ENCODE results near the gene NAT14. TPM values are rescaled to one million over a fixed set of nuclear protein-coding genes. Genes with fewer than 3 reads are reported as not detected.

The NAT14 gene
- total RNA-seq, 2 donors from 2014 or later = 7.1 to 12.3 TPM

GRCh38 chr19:55483706-55484592 lies 1.0 kb upstream of the NAT14 start:
- Mint-ChIP-seq H3K27ac (no peak overlapping the region), H3K27me3 (no peaks in the 10 kb centered on the region), H3K4me3 (peak overlapping the region; percentile 70), H3K4me1 (peaks cover 16% of the 10 kb centered on the region), H3K36me3 (ENCODE audit: low read depth) (peaks cover 12% of the 10 kb centered on the region), H3K9me3 (no peaks in the 10 kb centered on the region)
- no peak for ATAC-seq (replicated peaks)

- Mint-ChIP-seq H3K4me3 (peak overlapping the region; percentile 70), H3K27ac (peak overlapping the region; percentile 75), H3K36me3 (ENCODE audit: low read depth) (no peaks in the 10 kb centered on the region), H3K4me1 (peaks cover 5% of the 10 kb centered on the region), H3K9me3 (no peaks in the 10 kb centered on the region), H3K27me3 (no peaks in the 10 kb centered on the region)
- no peak for ATAC-seq (replicated peaks)
Measured at GRCh38 chr19:55485439-55486011, 537 bp downstream of the NAT14 start.

- Mint-ChIP-seq H3K4me3 (peak overlapping the region; percentile 70), H3K4me1 (peaks cover 5% of the 10 kb centered on the region), H3K27me3 (no peaks in the 10 kb centered on the region), H3K27ac (peak overlapping the region; percentile 75), H3K9me3 (no peaks in the 10 kb centered on the region), H3K36me3 (ENCODE audit: low read depth) (no peaks in the 10 kb centered on the region)
- no peak for ATAC-seq (replicated peaks)
Measured at GRCh38 chr19:55486043-55486970, 1.3 kb downstream of the NAT14 start.

- Mint-ChIP-seq H3K27me3 (peaks cover 3% of the 10 kb centered on the region), H3K27ac (peak overlapping the region; percentile 79), H3K4me1 (peaks cover 5% of the 10 kb centered on the region), H3K9me3 (no peaks in the 10 kb centered on the region), H3K4me3 (peak overlapping the region; percentile 39), H3K36me3 (ENCODE audit: low read depth) (no peaks in the 10 kb centered on the region)
- ATAC-seq (replicated peaks) = peak; percentile 66
Measured at GRCh38 chr19:55486971-55487923, 2.3 kb downstream of the NAT14 start.

GRCh38 chr19:55487924-55488687 lies 3.1 kb downstream of the NAT14 start, which contains the start of gene SSC5D:
Gene SSC5D, plus strand, starts transcription at chr19:55488436. Its CDS starts 154 bp downstream, at chr19:55488590.
- peak within 1 kb of the TSS; percentile 79 for H3K27ac Mint-ChIP-seq
- no peaks in the 10 kb centered on the region for H3K36me3 Mint-ChIP-seq (ENCODE audit: low read depth)
- H3K4me1 Mint-ChIP-seq = peaks cover 5% of the 10 kb centered on the region
- no peaks in the 10 kb centered on the region for H3K9me3 Mint-ChIP-seq
- peak within 1 kb of the TSS; percentile 39 for H3K4me3 Mint-ChIP-seq
- peaks cover 4% of the 10 kb centered on the region for H3K27me3 Mint-ChIP-seq
- ATAC-seq (replicated peaks) = no peak

GRCh38 chr19:55488986-55489710 lies 4.2 kb downstream of the NAT14 start:
- H3K27ac Mint-ChIP-seq = no peak overlapping the region

GRCh38 chr19:55489711-55490477 lies 4.9 kb downstream of the NAT14 start:
- H3K9me3 Mint-ChIP-seq = no peaks in the 10 kb centered on the region
- H3K4me1 Mint-ChIP-seq = peaks cover 5% of the 10 kb centered on the region
- ATAC-seq (replicated peaks) = no peak
- H3K27ac Mint-ChIP-seq = no peak overlapping the region
- H3K36me3 Mint-ChIP-seq (ENCODE audit: low read depth) = no peaks in the 10 kb centered on the region
- H3K27me3 Mint-ChIP-seq = peaks cover 4% of the 10 kb centered on the region
- no peak overlapping the region for H3K4me3 Mint-ChIP-seq

More at GRCh38 chr19:55488986-55489710, 4.2 kb downstream of the NAT14 start:
- Mint-ChIP-seq H3K9me3 (no peaks in the 10 kb centered on the region), H3K4me1 (peaks cover 5% of the 10 kb centered on the region), H3K27me3 (peaks cover 4% of the 10 kb centered on the region), H3K4me3 (no peak overlapping the region), H3K36me3 (ENCODE audit: low read depth) (no peaks in the 10 kb centered on the region)
- ATAC-seq (replicated peaks) = no peak

GRCh38 chr19:55490478-55491432 lies 5.8 kb downstream of the NAT14 start:
- no peak overlapping the region for H3K4me3 Mint-ChIP-seq
- no peak overlapping the region for H3K27ac Mint-ChIP-seq
- no peak for ATAC-seq (replicated peaks)
- H3K4me1 Mint-ChIP-seq = peaks cover 5% of the 10 kb centered on the region
- no peaks in the 10 kb centered on the region for H3K36me3 Mint-ChIP-seq (ENCODE audit: low read depth)
- H3K9me3 Mint-ChIP-seq = no peaks in the 10 kb centered on the region
- peaks cover 4% of the 10 kb centered on the region for H3K27me3 Mint-ChIP-seq

GRCh38 chr19:55491546-55492360 lies 6.8 kb downstream of the NAT14 start:
- Mint-ChIP-seq H3K27me3 (peaks cover 4% of the 10 kb centered on the region), H3K9me3 (no peaks in the 10 kb centered on the region), H3K36me3 (ENCODE audit: low read depth) (no peaks in the 10 kb centered on the region), H3K27ac (no peak overlapping the region), H3K4me3 (no peak overlapping the region), H3K4me1 (no peaks in the 10 kb centered on the region)
- ATAC-seq (replicated peaks) = no peak

- H3K9me3 Mint-ChIP-seq = no peaks in the 10 kb centered on the region
- no peaks in the 10 kb centered on the region for H3K36me3 Mint-ChIP-seq (ENCODE audit: low read depth)
- no peak for ATAC-seq (replicated peaks)
- H3K4me1 Mint-ChIP-seq = no peaks in the 10 kb centered on the region
- H3K4me3 Mint-ChIP-seq = no peak overlapping the region
- H3K27ac Mint-ChIP-seq = no peak overlapping the region
- H3K27me3 Mint-ChIP-seq = peaks cover 4% of the 10 kb centered on the region
Measured at GRCh38 chr19:55492362-55492944, 7.5 kb downstream of the NAT14 start.

Data from activated T-helper 17 cell treated with anti-CD3 and anti-CD28 coated beads, Interleukin-2, amount 50 U/mL, for 72 hours (primary cell).